Measurements from ENCODE around the gene HJV. TPM values are rescaled to one million over a fixed set of nuclear protein-coding genes. Genes with fewer than 3 reads are reported as not detected.

The HJV gene
- total and polyA plus RNA-seq, 2 of the 13 experiments (the other 11 are each of a cell fraction or from before 2014, with no cell fraction given), result 0.18 TPM; not detected in 1

DNA sequence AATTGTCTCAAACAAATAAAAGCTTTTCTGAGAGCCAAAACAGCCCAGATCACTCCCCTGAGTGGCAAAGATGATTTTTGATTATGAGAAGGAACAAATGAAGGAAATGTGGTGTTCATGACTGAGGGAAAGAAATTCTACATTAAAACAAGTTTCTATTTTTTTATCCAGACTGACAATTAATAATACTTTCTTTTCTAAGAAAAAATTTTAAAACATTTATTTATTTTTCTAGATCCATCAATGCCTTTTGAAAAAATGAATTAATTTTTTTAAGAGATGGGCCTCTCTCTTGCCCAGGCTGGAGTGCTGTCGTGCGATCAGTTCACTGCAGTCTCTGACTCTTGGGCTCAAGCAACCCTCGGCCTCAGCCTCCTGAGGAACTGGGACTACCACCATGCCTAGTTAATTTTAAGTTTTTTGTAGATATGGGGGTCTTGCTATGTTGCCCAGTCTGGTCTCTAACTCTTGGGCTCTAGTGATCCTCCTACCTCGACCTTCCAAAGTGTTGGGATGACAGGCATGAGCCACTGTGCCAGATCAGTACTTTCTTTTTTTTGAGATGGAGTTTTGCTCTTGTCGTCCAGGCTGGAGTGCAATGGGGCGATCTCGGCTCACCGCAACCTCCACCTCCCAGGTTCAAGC is 13.9 kb downstream of the HJV start:
- no peak for FAIRE-seq
- Histone ChIP-seq H3K9ac (ENCODE audit: insufficient read depth, low read depth, low read length) (no peak overlapping the region), H3K4me3 (replicated peaks in 1 of 3; ENCODE audit: insufficient read depth in 1 of 3, low read depth in 2 of 3, low read length in 3 of 3) (no peak overlapping the region), H3K4me1 (ENCODE audit: insufficient read depth, low read length) (peaks cover 11% of the 10 kb centered on the region), H3K36me3 (replicated peaks in 1 of 2; ENCODE audit: control insufficient read depth in 1 of 2, insufficient read depth in 2 of 2, low read length in 2 of 2) (no peaks in the 10 kb centered on the region), H3K4me2 (ENCODE audit: low read depth, low read length) (0 out of 2 replicates have a peak overlapping the region, but pooled peaks have one; percentile 58), H3K9me3 (ENCODE audit: low read length) (no peaks in the 10 kb centered on the region), H3K27ac (ENCODE audit: extremely low read length, insufficient read depth, low read length) (no peak overlapping the region), H4K20me1 (ENCODE audit: insufficient read depth, low read length) (no peaks in the 10 kb centered on the region), H2AFZ (ENCODE audit: low read length) (no peak overlapping the region), H3K79me2 (ENCODE audit: insufficient read depth, low read length) (no peaks in the 10 kb centered on the region), H3K27me3 (ENCODE audit: control insufficient read depth in 1 of 2, insufficient read depth in 2 of 2, low read length in 2 of 2) (no peaks in the 10 kb centered on the region)
- WGBS (ENCODE audit: low lambda C conversion rate), result 55% methylated on average over 8 of the region's 8 CpGs
- CTCF ChIA-PET (ENCODE audit: low intra/inter-chr PET ratio, low total read pairs), result interaction anchor here (0.8 to 3.8 kb wide), 3 partner anchors 29 to 116 kb away, joined by 3 to 60 read pairs (median 7); no protein-coding TSS in a partner anchor
- no peak for ATAC-seq
- POLR2A ChIA-PET, result interaction anchor here (0.7 to 2.2 kb wide), 6 partner anchors 11 to 116 kb away, joined by 3 to 7 read pairs (median 4); partner anchors contain the start of gene TXNIP
- no TSS peak for BruUV-seq (replicated peaks)
- intact Hi-C loops (cut with micrococcal nuclease; ENCODE audit: unreplicated experiment), result loop anchor here (1.0 to 5.0 kb wide), 3 partner anchors 30 to 90 kb away; partner anchors contain the start of genes ANKRD34A, PEX11B and POLR3GL
- in situ Hi-C loops (cut with HindIII; ENCODE audit: extremely low pct_ligation_motif_present, low pct_unique_long_range_greater_than_20kb), result loop anchor here (10.0 kb wide), 1 partner anchor 123 kb away; the partner anchor contains the start of gene ANKRD35
- DNase-seq (ENCODE audit: low spot score), result no peak
- TF ChIP-seq ZNF121 (CRISPR knock-in tag; IDR thresholded peaks at IDR 0.05), result 0 out of 2 replicates have a peak, but pooled peaks have one; percentile 26
- no peak for TF ChIP-seq ZNF44 (CRISPR knock-in tag; IDR thresholded peaks at IDR 0.05)

DNA sequence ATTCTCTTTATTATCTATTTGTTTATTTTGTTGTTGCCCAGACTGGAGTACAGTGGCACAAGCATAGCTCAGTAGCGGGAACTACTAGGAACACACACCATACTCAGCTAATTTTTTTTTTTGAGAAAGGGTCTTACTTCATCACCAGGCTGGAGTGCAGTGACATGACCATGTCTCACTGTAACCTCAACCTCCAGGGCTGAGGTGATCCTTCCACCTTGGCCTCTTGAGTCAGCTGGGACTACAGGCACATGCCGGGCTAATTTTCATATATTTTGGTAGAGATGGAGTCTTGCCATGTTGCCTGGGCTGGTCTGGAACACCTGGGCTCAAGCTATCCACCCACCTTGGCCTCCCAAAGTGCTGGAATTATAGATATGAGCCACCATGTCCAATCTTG is 19.8 kb downstream of the HJV start:
- Histone ChIP-seq H3K4me2 (ENCODE audit: low read depth, low read length) (no peak overlapping the region), H3K9ac (ENCODE audit: insufficient read depth, low read depth, low read length) (no peak overlapping the region), H2AFZ (ENCODE audit: low read length) (no peak overlapping the region), H3K27ac (ENCODE audit: extremely low read length, insufficient read depth, low read length) (no peak overlapping the region), H4K20me1 (ENCODE audit: insufficient read depth, low read length) (no peaks in the 10 kb centered on the region), H3K36me3 (replicated peaks in 1 of 2; ENCODE audit: control insufficient read depth in 1 of 2, insufficient read depth in 2 of 2, low read length in 2 of 2) (no peaks in the 10 kb centered on the region), H3K9me3 (ENCODE audit: low read length) (no peaks in the 10 kb centered on the region), H3K27me3 (ENCODE audit: control insufficient read depth in 1 of 2, insufficient read depth in 2 of 2, low read length in 2 of 2) (no peaks in the 10 kb centered on the region; a peak in 1 of 5 replicates), H3K4me3 (replicated peaks in 1 of 3; ENCODE audit: insufficient read depth in 1 of 3, low read depth in 2 of 3, low read length in 3 of 3) (no peak overlapping the region), H3K4me1 (ENCODE audit: insufficient read depth, low read length) (peaks cover 34% of the 10 kb centered on the region), H3K79me2 (ENCODE audit: insufficient read depth, low read length) (peaks cover 3% of the 10 kb centered on the region)
- ATAC-seq (no peak), FAIRE-seq (no peak), DNase-seq (ENCODE audit: low spot score) (no peak)
- in situ Hi-C loops (cut with HindIII; ENCODE audit: extremely low pct_ligation_motif_present, low pct_unique_long_range_greater_than_20kb) (loop anchor here (10.0 kb wide), 1 partner anchor 117 kb away; the partner anchor contains the start of gene ANKRD35), intact Hi-C loops (cut with micrococcal nuclease; ENCODE audit: unreplicated experiment) (no loop called here)
- ChIA-PET POLR2A (no interaction called here), CTCF (ENCODE audit: low intra/inter-chr PET ratio, low total read pairs) (no interaction called here)
- no TSS peak for BruUV-seq (replicated peaks)
- WGBS (ENCODE audit: low lambda C conversion rate), result 94% methylated on average over 2 of the region's 2 CpGs
- TF ChIP-seq, protein P1, sequence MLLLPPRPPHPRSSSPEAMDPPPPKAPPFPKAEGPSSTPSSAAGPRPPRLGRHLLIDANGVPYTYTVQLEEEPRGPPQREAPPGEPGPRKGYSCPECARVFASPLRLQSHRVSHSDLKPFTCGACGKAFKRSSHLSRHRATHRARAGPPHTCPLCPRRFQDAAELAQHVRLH (CRISPR knock-in tag; IDR thresholded peaks at IDR 0.05; ENCODE audit: borderline replicate concordance, low read depth), result no peak
- TF ChIP-seq, protein P2, sequence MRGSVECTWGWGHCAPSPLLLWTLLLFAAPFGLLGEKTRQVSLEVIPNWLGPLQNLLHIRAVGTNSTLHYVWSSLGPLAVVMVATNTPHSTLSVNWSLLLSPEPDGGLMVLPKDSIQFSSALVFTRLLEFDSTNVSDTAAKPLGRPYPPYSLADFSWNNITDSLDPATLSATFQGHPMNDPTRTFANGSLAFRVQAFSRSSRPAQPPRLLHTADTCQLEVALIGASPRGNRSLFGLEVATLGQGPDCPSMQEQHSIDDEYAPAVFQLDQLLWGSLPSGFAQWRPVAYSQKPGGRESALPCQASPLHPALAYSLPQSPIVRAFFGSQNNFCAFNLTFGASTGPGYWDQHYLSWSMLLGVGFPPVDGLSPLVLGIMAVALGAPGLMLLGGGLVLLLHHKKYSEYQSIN (CRISPR knock-in tag; IDR thresholded peaks at IDR 0.05; ENCODE audit: borderline replicate concordance), result no peak
- no peak for TF ChIP-seq ZNF326 (CRISPR knock-in tag; IDR thresholded peaks at IDR 0.05; ENCODE audit: borderline replicate concordance)
- no peak for TF ChIP-seq RFXAP (CRISPR knock-in tag; IDR thresholded peaks at IDR 0.05; ENCODE audit: borderline replicate concordance)
- no peak for TF ChIP-seq ZFP1 (CRISPR knock-in tag; IDR thresholded peaks at IDR 0.05)
- TF ChIP-seq TOPORS (CRISPR knock-in tag; IDR thresholded peaks at IDR 0.05), result no peak
- TF ChIP-seq, protein P3, sequence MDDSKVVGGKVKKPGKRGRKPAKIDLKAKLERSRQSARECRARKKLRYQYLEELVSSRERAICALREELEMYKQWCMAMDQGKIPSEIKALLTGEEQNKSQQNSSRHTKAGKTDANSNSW (CRISPR knock-in tag; IDR thresholded peaks at IDR 0.05; ENCODE audit: borderline replicate concordance), result no peak
- no peak for TF ChIP-seq NRL (CRISPR knock-in tag; IDR thresholded peaks at IDR 0.05; ENCODE audit: borderline replicate concordance)
- TF ChIP-seq ZNF572 (CRISPR knock-in tag; IDR thresholded peaks at IDR 0.05), result no peak
- TF ChIP-seq CENPT (CRISPR knock-in tag; IDR thresholded peaks at IDR 0.05; ENCODE audit: low read depth), result no peak
- no peak for TF ChIP-seq MEF2D (CRISPR knock-in tag; IDR thresholded peaks at IDR 0.05)
- TF ChIP-seq ZMYM4 (CRISPR knock-in tag; IDR thresholded peaks at IDR 0.05), result no peak
- TF ChIP-seq ZNF775 (CRISPR knock-in tag; IDR thresholded peaks at IDR 0.05; ENCODE audit: borderline replicate concordance), result no peak
- TF ChIP-seq JUND (CRISPR knock-in tag; IDR thresholded peaks at IDR 0.05), result no peak
- TF ChIP-seq CREM (IDR thresholded peaks at IDR 0.05), result no peak
- no peak for TF ChIP-seq CREM (CRISPR knock-in tag; IDR thresholded peaks at IDR 0.05)
